Fibroblast of gingiva (primary cell): ENCODE measurements around the gene CDT1.

ENCODE experiments used
- DNase-seq: peaks from one replicate; pipeline ENCODE4 v3.0.0-alpha.2; 2011; ENCODE audit warnings: low read depth

CDT1 gene

DNA sequence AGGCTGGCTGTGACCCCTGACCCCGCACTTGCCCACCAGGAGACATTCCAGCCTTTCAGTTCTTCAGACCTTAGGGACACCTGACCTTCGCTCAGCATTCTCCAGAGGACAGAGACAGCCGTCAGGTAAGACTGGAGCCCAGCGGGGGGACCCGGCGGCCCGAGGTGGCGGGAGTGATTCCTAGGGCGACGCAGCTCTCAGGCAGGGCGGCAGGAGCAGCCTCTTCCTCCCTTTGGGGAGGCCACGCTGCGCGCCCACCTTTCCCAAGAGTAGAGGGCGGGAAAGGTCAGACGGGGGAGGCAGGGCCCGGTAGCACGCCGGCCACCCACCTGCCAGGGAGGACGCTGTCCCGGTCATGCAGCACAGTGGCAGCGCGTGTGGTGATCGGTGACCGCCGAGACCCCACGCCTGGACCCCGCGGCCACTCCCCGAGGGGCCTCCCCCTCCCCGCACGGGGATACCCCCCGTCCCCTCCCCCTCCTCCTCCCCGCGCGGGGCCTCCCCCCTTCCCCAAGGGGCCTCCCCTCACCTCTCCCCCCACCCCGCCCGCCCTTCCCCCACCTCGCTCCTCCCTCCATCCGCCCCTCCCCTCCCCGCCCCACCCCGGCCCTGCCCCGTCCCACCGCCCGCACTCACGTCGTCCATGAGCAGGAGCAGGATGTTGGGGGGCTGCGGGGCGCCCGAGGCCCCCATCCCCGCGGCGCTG, 52.7 kb downstream of the CDT1 start:
- DNase-seq: no peak

DNA sequence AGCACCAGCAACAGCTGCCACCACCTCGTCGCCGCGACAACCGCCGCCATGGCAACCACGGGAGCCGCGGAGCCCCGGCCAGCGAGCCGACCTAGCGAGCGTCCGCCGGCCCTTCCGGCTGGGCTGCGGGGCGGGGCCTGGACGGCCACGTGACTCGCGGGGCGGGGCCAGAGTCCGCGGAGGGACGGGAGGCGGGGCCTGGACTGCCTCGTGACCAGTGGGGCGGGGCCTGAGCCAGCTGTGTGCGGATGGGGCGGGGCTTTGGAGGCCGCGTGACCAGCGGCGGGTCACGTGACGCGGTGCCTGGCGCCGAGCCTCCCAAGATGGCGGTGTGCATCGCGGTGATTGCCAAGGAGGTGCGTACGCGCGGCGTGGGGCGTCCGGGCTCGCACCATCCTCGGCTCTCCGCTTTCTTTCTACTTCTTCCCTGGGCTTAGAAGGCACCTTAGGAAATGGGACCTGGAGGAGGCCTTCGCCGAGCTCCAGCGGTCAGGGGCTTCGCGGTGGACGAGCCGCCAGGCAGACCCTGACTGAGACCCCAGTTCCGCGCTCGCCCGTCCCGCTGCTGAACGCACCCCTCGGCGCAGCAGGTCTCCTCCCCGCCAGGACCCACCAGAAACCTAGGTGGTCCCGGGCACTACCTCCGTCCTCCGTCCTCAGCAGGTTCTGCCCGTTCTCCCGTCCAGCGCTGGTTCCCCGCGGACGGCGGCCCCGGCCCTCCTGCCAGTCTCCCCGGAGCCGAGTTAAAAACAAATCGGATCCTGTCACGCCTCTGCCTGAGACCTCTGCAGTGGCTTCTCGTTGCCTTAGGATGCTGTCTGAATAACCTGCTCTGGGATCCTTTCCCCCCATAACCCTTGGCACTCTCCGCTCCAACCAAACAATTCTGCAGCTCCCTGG, 53.5 kb downstream of the CDT1 start, which contains the start of the genes GALNS and TRAPPC2L:
GALNS (minus strand) TSS at position 120 of the 900 bp plus-strand sequence; CDS start at position 50, 70 bp downstream.
TRAPPC2L (plus strand) TSS at position 300 of the 900 bp plus-strand sequence; CDS start at position 324, 24 bp downstream.
- peak; percentile 91 for DNase-seq

DNA sequence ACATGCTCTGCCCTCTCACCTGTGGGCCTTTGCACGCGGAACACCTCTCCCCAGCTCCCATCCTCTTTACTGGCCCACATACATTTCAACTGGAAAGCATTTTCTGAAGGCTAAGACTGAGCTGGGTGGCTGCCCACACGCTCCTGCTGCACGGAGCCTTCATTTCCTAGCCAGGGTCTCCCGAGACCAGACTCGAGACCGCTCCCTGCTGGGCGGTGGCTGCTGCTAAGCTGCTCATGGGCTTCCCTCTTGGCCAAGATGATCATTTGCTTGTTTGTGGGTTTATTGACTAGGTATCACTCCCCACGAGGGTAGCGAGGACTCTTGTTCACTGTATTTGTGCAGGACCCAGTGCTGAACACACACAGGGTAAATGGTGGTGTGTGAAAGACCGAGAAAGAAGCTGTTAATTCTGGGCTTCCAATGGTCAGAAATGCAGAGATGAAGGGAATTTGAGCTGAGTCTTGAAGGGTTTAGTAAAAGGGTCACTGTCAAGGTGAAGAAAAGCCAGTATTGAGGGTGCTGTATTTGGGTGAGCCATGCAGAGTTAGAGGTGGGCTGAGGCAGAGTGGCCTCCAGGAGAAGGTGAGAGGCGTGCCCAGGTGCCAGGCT, 54.2 kb downstream of the CDT1 start:
- peak; percentile 70 for DNase-seq
